Muscle layer of duodenum (tissue), 2 donors: ENCODE measurements around the gene GID8.
A peak's percentile ranks its signal among the peaks of the same experiment; 100 is the strongest.
"Not testable (repeated sequence)": the region's sequence is repeated elsewhere in the genome, so short reads cannot be mapped to it uniquely, and the experiment has no call there.

Experiments
- H3K27ac ChIP-seq: one replicate; pipeline ENCODE4 v1.7.0; 2013; ENCODE audit warnings: mild to moderate bottlenecking, low read length
- H3K27me3 ChIP-seq: one replicate; pipeline ENCODE4 v1.7.0; 2013; ENCODE audit warnings: low read depth, mild to moderate bottlenecking, control low read depth, low read length
- H3K36me3 ChIP-seq, 2 donors: one replicate each; pipeline ENCODE4 v1.7.0; 2013; ENCODE audit warnings: low read length in 2 of 2, control low read depth in 1 of 2, mild to moderate bottlenecking in 1 of 2; ENCODE audit not compliant: insufficient read depth in 2 of 2, control insufficient read depth in 1 of 2
- H3K4me1 ChIP-seq, 2 donors: one replicate each; pipeline ENCODE4 v1.7.0; 2013; ENCODE audit warnings: low read length in 2 of 2, mild to moderate bottlenecking in 2 of 2, control low read depth in 1 of 2, moderate library complexity in 1 of 2; ENCODE audit not compliant: insufficient read depth in 2 of 2, control insufficient read depth in 1 of 2
- H3K4me3 ChIP-seq, 2 donors: one replicate each; pipeline ENCODE4 v1.7.0; 2013; ENCODE audit warnings: low read length in 2 of 2, low read depth in 1 of 2, mild to moderate bottlenecking in 1 of 2
- H3K9me3 ChIP-seq, 2 donors: one replicate each; pipeline ENCODE4 v1.7.0; 2013; ENCODE audit warnings: low read length in 2 of 2, control low read depth in 1 of 2, mild to moderate bottlenecking in 1 of 2; ENCODE audit not compliant: control insufficient read depth in 1 of 2
- donor health status: healthy.

GID8 gene

DNA sequence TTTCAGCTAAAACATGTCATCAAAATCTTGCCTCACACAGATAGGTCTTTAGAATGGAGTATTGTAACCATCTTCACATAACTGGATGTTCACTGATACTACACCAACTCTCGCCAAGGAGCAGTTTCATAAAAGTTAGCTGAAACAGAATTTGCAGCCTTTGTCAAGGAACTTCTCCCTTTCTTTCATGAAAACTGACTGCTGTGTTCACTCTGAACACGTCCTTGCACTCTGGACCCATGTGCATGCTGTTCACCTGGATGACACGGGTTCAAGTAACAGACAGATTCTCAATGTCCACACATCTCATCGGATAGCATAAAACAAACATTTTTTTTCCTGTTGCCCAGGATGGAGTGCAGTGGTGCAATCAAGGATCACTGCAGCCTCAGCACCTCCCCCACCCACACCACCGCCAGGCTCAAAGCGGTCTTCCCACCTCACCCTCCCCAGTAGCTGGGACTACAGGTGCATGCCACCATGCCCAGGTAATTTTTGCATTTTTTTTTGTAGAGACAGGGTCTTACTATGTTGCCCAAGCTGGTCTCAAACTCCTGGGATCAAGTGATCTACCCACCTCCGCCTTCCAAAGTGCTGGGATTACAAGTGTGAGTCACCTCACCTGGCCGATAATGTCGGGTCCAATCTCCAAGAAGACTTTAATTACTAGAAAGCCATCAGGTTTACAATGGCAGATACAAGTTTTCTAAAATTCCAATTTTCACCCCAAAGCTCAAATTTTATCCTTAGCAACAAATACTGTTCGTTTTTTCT, 21.1 kb upstream of the GID8 start:
- Histone ChIP-seq H3K9me3 (no peaks in the 10 kb centered on the region), H3K4me1 (peaks cover 38 to 83% of the 10 kb centered on the region in 2 donors), H3K27ac (no peak overlapping the region), H3K36me3 (peaks cover 9 to 11% of the 10 kb centered on the region in 2 donors), H3K27me3 (no peaks in the 10 kb centered on the region), H3K4me3 (no peak overlapping the region)

- Histone ChIP-seq H3K4me3 (no peak overlapping the region), H3K27ac (no peak overlapping the region), H3K4me1 (peaks cover 42 to 92% of the 10 kb centered on the region in 2 donors), H3K9me3 (no peaks in the 10 kb centered on the region), H3K36me3 (peaks cover 7% of the 10 kb centered on the region in 2 donors), H3K27me3 (no peaks in the 10 kb centered on the region)
Observed at GRCh38 chr20:62917720-62918119, 20.2 kb upstream of the GID8 start.

GRCh38 chr20:62918147-62918546, 19.8 kb upstream of the GID8 start:
- Histone ChIP-seq H3K27me3 (no peaks in the 10 kb centered on the region), H3K4me1 (peaks cover 42 to 95% of the 10 kb centered on the region in 2 donors), H3K9me3 (no peaks in the 10 kb centered on the region), H3K27ac (no peak overlapping the region), H3K36me3 (peaks cover 3% of the 10 kb centered on the region in 2 donors), H3K4me3 (no peak overlapping the region)

- no peak overlapping the region for H3K27ac ChIP-seq
- no peaks in the 10 kb centered on the region for H3K27me3 ChIP-seq
- H3K9me3 ChIP-seq, result no peaks in the 10 kb centered on the region
- H3K4me1 ChIP-seq, result peaks cover 47 to 95% of the 10 kb centered on the region in 2 donors
- H3K36me3 ChIP-seq, result no peaks in the 10 kb centered on the region
- H3K4me3 ChIP-seq, result no peak overlapping the region
Observed at GRCh38 chr20:62918831-62919230, 19.1 kb upstream of the GID8 start.

GRCh38 chr20:62920039-62920645, 17.8 kb upstream of the GID8 start:
- Histone ChIP-seq H3K27ac (no peak overlapping the region), H3K27me3 (no peaks in the 10 kb centered on the region), H3K9me3 (no peaks in the 10 kb centered on the region), H3K4me1 (peaks cover 55 to 96% of the 10 kb centered on the region in 2 donors), H3K36me3 (no peaks in the 10 kb centered on the region), H3K4me3 (peak overlapping the region in 1 of 2 donors; percentile 14)

GRCh38 chr20:62921119-62921687, 16.7 kb upstream of the GID8 start:
- H3K36me3 ChIP-seq, result no peaks in the 10 kb centered on the region
- no peaks in the 10 kb centered on the region for H3K27me3 ChIP-seq
- peaks cover 54 to 86% of the 10 kb centered on the region in 2 donors for H3K4me1 ChIP-seq
- no peak overlapping the region for H3K27ac ChIP-seq
- H3K4me3 ChIP-seq, result no peak overlapping the region
- H3K9me3 ChIP-seq, result no peaks in the 10 kb centered on the region

DNA sequence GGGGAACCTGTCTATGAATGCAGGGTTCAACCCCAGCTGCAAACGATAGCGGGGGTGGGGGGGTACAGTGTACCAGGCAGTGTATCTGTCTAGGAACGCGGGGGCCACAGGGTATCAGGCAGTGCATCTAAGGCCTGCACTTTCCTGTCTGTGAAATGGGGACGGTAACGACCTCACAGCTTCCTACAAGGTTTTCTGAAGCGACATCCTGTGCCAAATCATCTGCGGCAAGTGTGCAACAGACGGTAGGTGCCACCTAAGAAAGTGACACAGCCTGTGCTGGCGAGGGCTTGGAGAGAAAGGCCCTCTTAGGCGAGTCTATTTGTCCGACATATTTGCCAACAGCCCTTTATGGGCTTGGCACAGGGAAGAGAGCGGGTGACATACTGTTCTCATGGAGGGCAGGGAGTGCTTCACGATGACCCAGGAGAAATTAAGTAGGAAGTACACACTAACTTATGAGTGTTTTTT, 15.5 kb upstream of the GID8 start:
- Histone ChIP-seq H3K27ac (no peak overlapping the region), H3K36me3 (no peaks in the 10 kb centered on the region), H3K9me3 (no peaks in the 10 kb centered on the region), H3K4me1 (peaks cover 47 to 83% of the 10 kb centered on the region in 2 donors), H3K27me3 (no peaks in the 10 kb centered on the region), H3K4me3 (no peak overlapping the region)

- H3K9me3 ChIP-seq, H3K27me3 ChIP-seq, H3K36me3 ChIP-seq: not testable (repeated sequence)
- peaks cover 40 to 83% of the 10 kb centered on the region in 2 donors for H3K4me1 ChIP-seq
- H3K27ac ChIP-seq, result peak overlapping the region; percentile 98
- H3K4me3 ChIP-seq, result peak overlapping the region in 1 of 2 donors; percentile 96
Observed at GRCh38 chr20:62923059-62923668, 14.8 kb upstream of the GID8 start.

GRCh38 chr20:62923669-62924441, 14.1 kb upstream of the GID8 start:
- Histone ChIP-seq H3K4me1 (peaks cover 33 to 83% of the 10 kb centered on the region in 2 donors), H3K27me3 (no peaks in the 10 kb centered on the region), H3K27ac (peak overlapping the region; percentile 98), H3K36me3 (no peaks in the 10 kb centered on the region), H3K4me3 (peak overlapping the region; percentile 96 to 97), H3K9me3 (no peaks in the 10 kb centered on the region)

DNA sequence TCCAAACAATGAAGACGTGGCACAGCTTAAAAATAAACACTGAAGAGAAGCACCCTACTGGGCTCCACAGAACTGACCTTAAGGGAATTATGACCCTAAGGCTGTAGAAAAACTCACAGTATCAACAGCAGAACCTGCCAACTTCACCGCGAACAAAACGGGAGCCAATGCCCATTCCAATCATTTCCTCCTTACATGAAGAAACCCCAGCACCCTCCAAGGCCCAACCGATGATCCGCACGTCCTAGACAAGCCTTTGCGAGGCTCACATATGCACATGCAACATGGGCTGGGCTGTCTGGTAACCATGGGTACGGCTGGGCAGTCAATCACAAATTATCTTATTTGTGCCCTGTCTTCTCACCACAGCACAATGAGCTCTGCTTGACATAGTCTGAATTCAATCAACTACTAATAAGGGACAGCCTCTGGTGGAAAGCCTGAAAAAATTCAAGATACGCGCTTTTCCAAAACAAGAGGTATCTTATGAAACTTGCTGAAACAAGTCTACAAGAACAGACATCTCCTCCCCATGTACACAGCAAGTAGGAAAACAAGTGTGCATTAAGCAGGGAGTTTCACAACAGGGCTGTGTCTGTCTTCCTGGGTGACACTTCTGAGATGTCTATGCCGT, 13.4 kb upstream of the GID8 start:
- Histone ChIP-seq H3K4me1 (peaks cover 30 to 81% of the 10 kb centered on the region in 2 donors), H3K4me3 (peak overlapping the region; percentile 96 to 97), H3K27me3 (no peaks in the 10 kb centered on the region), H3K27ac (peak overlapping the region; percentile 98), H3K9me3 (no peaks in the 10 kb centered on the region), H3K36me3 (no peaks in the 10 kb centered on the region)
